Caco-2 (cell line): Measurements from ENCODE around the gene ATIC. TPM values are rescaled to one million over a fixed set of nuclear protein-coding genes. Genes with fewer than 3 reads are reported as not detected.

Source experiments
- BruUV-seq: library from RNA; stranded (reverse); fragments of 400-500 nt; replicated peaks from 2 replicates; lab custom pipeline; 2021; lab: Mats Ljungman, UMichigan
- CTCF ChIA-PET: fragments of 300-600 bp; sonication (Branson Sonifier 250); formaldehyde crosslinking; loops from one replicate; lab custom pipeline; 2022; ENCODE audit warnings: antibody characterized with exemption; lab: Charles Lee
- POLR2A ChIA-PET: fragments of 300-600 bp; sonication (Branson Sonifier 250); formaldehyde crosslinking; loops from one replicate; lab custom pipeline; 2022; ENCODE audit warnings: antibody characterized with exemption; lab: Charles Lee
- DNase-seq, 2 experiments: peaks; one replicate each; pipeline versions ENCODE4 v3.0.0 to v3.0.0-alpha.2; 2020 to 2022
- H3K27me3 ChIP-seq: replicated peaks from 2 replicates; pipeline ENCODE4 v1.6.0; 2011; ENCODE audit warnings: low read length; ENCODE audit not compliant: control insufficient read depth, insufficient read depth
- H3K36me3 ChIP-seq: 2 replicates; pipeline ENCODE4 v1.5.1; 2011; ENCODE audit warnings: low read length; ENCODE audit not compliant: control insufficient read depth, insufficient read depth
- H3K4me1 ChIP-seq: fragments of 250-450 bp; sonication (Bioruptor Pico); 2 replicates; pipeline ENCODE4 v1.5.1; 2020; ENCODE audit warnings: mild to moderate bottlenecking
- H3K4me3 ChIP-seq: 2 replicates; pipeline ENCODE4 v1.5.1; 2011; ENCODE audit warnings: low read depth, mild to moderate bottlenecking, control low read depth, low read length
- H3K9me3 ChIP-seq: fragments of 250-450 bp; sonication (Bioruptor Pico); 2 replicates; pipeline ENCODE4 v1.5.1; 2020; ENCODE audit warnings: mild to moderate bottlenecking, moderate library complexity
- H3K27ac Mint-ChIP-seq: one replicate; pipeline ENCODE4 v1.8.0; 2022; ENCODE audit warnings: mixed read lengths; ENCODE audit not compliant: unreplicated experiment
- H3K27me3 Mint-ChIP-seq: one replicate; pipeline ENCODE4 v1.8.0; 2022; ENCODE audit warnings: mixed read lengths; ENCODE audit not compliant: insufficient read depth, unreplicated experiment
- H3K36me3 Mint-ChIP-seq: one replicate; pipeline ENCODE4 v1.8.0; 2022; ENCODE audit warnings: mild to moderate bottlenecking, mixed read lengths; ENCODE audit not compliant: insufficient read depth, unreplicated experiment
- H3K4me1 Mint-ChIP-seq: one replicate; pipeline ENCODE4 v1.8.0; 2022; ENCODE audit warnings: low read depth, mixed read lengths; ENCODE audit not compliant: unreplicated experiment
- H3K4me3 Mint-ChIP-seq: one replicate; pipeline ENCODE4 v1.8.0; 2022; ENCODE audit warnings: mild to moderate bottlenecking, moderate library complexity, mixed read lengths; ENCODE audit not compliant: unreplicated experiment
- H3K9me3 Mint-ChIP-seq: one replicate; pipeline ENCODE4 v1.8.0; 2022; ENCODE audit warnings: mixed read lengths; ENCODE audit not compliant: unreplicated experiment
- intact Hi-C: fragments of 100-400 bp; cut with micrococcal nuclease; formaldehyde crosslinking; loops from one replicate; pipeline ENCODE4 v1.10.0; 2022; ENCODE audit not compliant: unreplicated experiment
- total RNA-seq: library from RNA; stranded (reverse); gene quantifications from 2 replicates; pipeline ENCODE4 v1.2.3, GENCODE V29; 2022
- TF ChIP-seq, protein P1 (sequence below), 2 experiments: fragments of 200-600 bp in 1 of 2; IDR thresholded peaks; 1 replicate in 1 of 2; 2 replicates in 1 of 2; pipeline versions ENCODE4 v1.5.1 to v1.8.0; 2011 to 2022; ENCODE audit warnings: antibody characterized with exemption in 1 of 2, control low read depth in 1 of 2, inconsistent platforms in 1 of 2, low read depth in 1 of 2, low read length in 1 of 2, mild to moderate bottlenecking in 1 of 2, moderate library complexity in 1 of 2; ENCODE audit not compliant: insufficient read depth in 1 of 2, severe bottlenecking in 1 of 2, unreplicated experiment in 1 of 2

Gene ATIC
- total RNA-seq, 1 experiment from 2014 or later = 318 TPM

DNA sequence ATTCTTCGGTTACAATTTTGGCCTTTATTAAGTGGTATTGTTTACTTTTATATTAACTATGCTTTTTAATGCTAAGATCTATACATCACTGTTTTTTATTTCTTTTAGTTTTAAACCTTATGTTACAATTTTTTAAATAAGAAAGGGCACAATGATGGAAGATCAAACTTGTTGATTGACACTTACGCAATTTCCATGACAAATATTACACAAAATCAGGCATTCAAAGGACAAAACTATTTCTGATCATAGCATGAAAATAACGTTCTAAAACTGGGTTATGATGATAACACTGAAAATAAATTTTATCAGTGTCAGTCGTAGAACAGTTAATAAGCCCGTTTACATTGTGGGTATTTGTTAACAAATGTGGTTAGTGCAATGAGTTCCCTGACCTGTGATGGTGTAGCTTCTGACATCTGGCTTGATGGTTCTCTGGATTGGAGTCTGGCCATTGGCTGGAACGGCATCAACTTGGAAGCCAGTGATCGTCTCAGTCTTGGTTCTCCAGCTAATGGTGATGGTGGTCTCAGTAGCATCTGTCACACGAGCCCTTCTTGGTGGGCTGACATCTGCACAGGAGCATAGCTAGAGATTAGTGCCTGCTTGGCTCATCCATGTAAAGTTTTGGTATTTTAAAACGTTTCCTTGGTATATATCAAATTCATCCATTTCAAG is 64.4 kb downstream of the ATIC start:
- no peak overlapping the region for H3K27ac Mint-ChIP-seq
- H3K36me3 Mint-ChIP-seq = peaks cover 100% of the 10 kb centered on the region
- H3K4me3 Mint-ChIP-seq = no peak overlapping the region
- Histone ChIP-seq H3K9me3 (no peaks in the 10 kb centered on the region), H3K4me3 (no peak overlapping the region), H3K4me1 (no peaks in the 10 kb centered on the region), H3K27me3 (no peaks in the 10 kb centered on the region), H3K36me3 (peaks cover 14% of the 10 kb centered on the region)
- H3K27me3 Mint-ChIP-seq = no peaks in the 10 kb centered on the region
- intact Hi-C loops = no loop called here
- no peak for DNase-seq
- H3K9me3 Mint-ChIP-seq = no peaks in the 10 kb centered on the region
- CTCF ChIA-PET = no interaction called here
- TF ChIP-seq, protein P1, sequence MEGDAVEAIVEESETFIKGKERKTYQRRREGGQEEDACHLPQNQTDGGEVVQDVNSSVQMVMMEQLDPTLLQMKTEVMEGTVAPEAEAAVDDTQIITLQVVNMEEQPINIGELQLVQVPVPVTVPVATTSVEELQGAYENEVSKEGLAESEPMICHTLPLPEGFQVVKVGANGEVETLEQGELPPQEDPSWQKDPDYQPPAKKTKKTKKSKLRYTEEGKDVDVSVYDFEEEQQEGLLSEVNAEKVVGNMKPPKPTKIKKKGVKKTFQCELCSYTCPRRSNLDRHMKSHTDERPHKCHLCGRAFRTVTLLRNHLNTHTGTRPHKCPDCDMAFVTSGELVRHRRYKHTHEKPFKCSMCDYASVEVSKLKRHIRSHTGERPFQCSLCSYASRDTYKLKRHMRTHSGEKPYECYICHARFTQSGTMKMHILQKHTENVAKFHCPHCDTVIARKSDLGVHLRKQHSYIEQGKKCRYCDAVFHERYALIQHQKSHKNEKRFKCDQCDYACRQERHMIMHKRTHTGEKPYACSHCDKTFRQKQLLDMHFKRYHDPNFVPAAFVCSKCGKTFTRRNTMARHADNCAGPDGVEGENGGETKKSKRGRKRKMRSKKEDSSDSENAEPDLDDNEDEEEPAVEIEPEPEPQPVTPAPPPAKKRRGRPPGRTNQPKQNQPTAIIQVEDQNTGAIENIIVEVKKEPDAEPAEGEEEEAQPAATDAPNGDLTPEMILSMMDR (IDR thresholded peaks at IDR 0.05; ENCODE audit: insufficient read depth in 1 of 2, low read depth in 1 of 2, low read length in 1 of 2, severe bottlenecking in 1 of 2, unreplicated experiment in 1 of 2) = no peak
- BruUV-seq = no TSS peak
- POLR2A ChIA-PET = no interaction called here
- H3K4me1 Mint-ChIP-seq = no peaks in the 10 kb centered on the region

DNA sequence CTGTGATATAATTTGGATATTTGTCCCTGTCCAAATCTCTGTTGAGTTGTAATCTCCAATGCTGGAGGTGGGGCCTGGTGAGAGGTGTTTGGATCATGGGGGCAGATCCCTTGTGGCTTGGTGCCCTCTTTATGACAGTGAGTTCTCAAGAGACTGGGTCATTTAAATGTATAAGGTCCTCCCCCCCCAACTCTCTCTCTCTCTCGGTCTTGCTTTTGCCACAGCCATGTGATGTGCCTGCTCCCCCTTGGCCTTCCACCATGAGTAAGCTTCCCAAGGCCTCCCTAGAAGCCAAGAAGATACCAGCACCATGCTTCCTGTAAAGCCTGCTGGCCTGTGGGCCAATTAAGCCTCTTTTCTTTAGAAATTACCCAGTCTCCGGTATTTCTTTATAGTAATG is 65.4 kb downstream of the ATIC start:
- Histone ChIP-seq H3K27me3 (no peaks in the 10 kb centered on the region), H3K9me3 (no peaks in the 10 kb centered on the region), H3K36me3 (peaks cover 13% of the 10 kb centered on the region), H3K4me3 (no peak overlapping the region), H3K4me1 (no peaks in the 10 kb centered on the region)
- Mint-ChIP-seq H3K36me3 (peaks cover 100% of the 10 kb centered on the region), H3K4me3 (no peak overlapping the region), H3K27ac (no peak overlapping the region), H3K4me1 (no peaks in the 10 kb centered on the region), H3K27me3 (no peaks in the 10 kb centered on the region), H3K9me3 (no peaks in the 10 kb centered on the region)
- ChIA-PET POLR2A (no interaction called here), CTCF (no interaction called here)
- TF ChIP-seq, protein P1 (IDR thresholded peaks at IDR 0.05; ENCODE audit: insufficient read depth in 1 of 2, low read depth in 1 of 2, low read length in 1 of 2, severe bottlenecking in 1 of 2, unreplicated experiment in 1 of 2) = no peak
- no peak for DNase-seq
- BruUV-seq = no TSS peak
- intact Hi-C loops = no loop called here

DNA sequence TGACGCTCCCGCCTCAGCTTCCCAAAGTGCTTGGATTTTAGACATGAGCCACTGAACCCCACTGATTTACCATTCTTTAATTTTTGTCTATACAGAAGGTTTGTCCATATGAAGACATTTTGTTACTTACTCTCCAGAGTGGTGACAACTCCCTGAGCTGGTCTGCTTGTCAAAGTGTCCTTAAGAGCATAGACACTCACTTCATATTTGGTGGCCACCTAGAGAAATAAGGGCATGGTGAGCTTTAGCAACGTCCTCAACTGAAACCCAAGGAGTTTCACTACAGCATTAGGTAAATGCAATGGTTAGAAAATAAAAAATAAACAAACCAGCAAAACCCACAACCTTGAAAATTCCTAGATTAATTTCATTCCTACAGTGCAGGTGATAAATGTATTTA is 66.2 kb downstream of the ATIC start:
- no peak overlapping the region for H3K4me3 ChIP-seq
- BruUV-seq = no TSS peak
- Mint-ChIP-seq H3K36me3 (peaks cover 100% of the 10 kb centered on the region), H3K9me3 (no peaks in the 10 kb centered on the region), H3K27ac (no peak overlapping the region), H3K4me3 (no peak overlapping the region), H3K4me1 (no peaks in the 10 kb centered on the region), H3K27me3 (no peaks in the 10 kb centered on the region)
- no peaks in the 10 kb centered on the region for H3K27me3 ChIP-seq
- peaks cover 13% of the 10 kb centered on the region for H3K36me3 ChIP-seq
- ChIA-PET POLR2A (no interaction called here), CTCF (no interaction called here)
- no peaks in the 10 kb centered on the region for H3K9me3 ChIP-seq
- no peak for DNase-seq
- intact Hi-C loops = no loop called here
- TF ChIP-seq, protein P1 (IDR thresholded peaks at IDR 0.05; ENCODE audit: insufficient read depth in 1 of 2, low read depth in 1 of 2, low read length in 1 of 2, severe bottlenecking in 1 of 2, unreplicated experiment in 1 of 2) = no peak
- H3K4me1 ChIP-seq = no peaks in the 10 kb centered on the region
